ENCODE data around the gene EXOC5.

The EXOC5 gene

GRCh38 chr14:57153286-57153685 is 115.4 kb downstream of the EXOC5 start:
- no peak for DNase-seq

Measured in NCI-H526 treated with DMSO at 0.1 percent for 48 hours (cell line).